Measurements from ENCODE around the gene ZNF829. TPM values are rescaled to one million over a fixed set of nuclear protein-coding genes. Genes with fewer than 3 reads are reported as not detected.

ZNF829 gene
- total RNA-seq, 1 experiment from 2014 or later = 6.4 TPM

- no peaks in the 10 kb centered on the region for H3K4me1 Mint-ChIP-seq
- CTCF ChIA-PET = no interaction called here
- H3K36me3 Mint-ChIP-seq = peaks cover 91% of the 10 kb centered on the region
- TF ChIP-seq RELA (CRISPR knock-in tag; IDR thresholded peaks at IDR 0.05; ENCODE audit: borderline replicate concordance) = no peak
- TF ChIP-seq, protein P1, sequence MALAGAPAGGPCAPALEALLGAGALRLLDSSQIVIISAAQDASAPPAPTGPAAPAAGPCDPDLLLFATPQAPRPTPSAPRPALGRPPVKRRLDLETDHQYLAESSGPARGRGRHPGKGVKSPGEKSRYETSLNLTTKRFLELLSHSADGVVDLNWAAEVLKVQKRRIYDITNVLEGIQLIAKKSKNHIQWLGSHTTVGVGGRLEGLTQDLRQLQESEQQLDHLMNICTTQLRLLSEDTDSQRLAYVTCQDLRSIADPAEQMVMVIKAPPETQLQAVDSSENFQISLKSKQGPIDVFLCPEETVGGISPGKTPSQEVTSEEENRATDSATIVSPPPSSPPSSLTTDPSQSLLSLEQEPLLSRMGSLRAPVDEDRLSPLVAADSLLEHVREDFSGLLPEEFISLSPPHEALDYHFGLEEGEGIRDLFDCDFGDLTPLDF (CRISPR knock-in tag; IDR thresholded peaks at IDR 0.05) = no peak
- TF ChIP-seq, protein P2, sequence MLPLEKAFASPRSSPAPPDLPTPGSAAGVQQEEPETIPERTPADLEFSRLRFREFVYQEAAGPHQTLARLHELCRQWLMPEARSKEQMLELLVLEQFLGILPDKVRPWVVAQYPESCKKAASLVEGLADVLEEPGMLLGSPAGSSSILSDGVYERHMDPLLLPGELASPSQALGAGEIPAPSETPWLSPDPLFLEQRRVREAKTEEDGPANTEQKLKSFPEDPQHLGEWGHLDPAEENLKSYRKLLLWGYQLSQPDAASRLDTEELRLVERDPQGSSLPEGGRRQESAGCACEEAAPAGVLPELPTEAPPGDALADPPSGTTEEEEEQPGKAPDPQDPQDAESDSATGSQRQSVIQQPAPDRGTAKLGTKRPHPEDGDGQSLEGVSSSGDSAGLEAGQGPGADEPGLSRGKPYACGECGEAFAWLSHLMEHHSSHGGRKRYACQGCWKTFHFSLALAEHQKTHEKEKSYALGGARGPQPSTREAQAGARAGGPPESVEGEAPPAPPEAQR (CRISPR knock-in tag; IDR thresholded peaks at IDR 0.05) = no peak
- TF ChIP-seq ZNF138 (CRISPR knock-in tag; conservative IDR thresholded peaks at IDR 0.05) = no peak
- TF ChIP-seq, protein P3, sequence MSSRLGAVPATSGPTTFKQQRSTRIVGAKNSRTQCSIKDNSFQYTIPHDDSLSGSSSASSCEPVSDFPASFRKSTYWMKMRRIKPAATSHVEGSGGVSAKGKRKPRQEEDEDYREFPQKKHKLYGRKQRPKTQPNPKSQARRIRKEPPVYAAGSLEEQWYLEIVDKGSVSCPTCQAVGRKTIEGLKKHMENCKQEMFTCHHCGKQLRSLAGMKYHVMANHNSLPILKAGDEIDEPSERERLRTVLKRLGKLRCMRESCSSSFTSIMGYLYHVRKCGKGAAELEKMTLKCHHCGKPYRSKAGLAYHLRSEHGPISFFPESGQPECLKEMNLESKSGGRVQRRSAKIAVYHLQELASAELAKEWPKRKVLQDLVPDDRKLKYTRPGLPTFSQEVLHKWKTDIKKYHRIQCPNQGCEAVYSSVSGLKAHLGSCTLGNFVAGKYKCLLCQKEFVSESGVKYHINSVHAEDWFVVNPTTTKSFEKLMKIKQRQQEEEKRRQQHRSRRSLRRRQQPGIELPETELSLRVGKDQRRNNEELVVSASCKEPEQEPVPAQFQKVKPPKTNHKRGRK (CRISPR knock-in tag; IDR thresholded peaks at IDR 0.05; ENCODE audit: borderline replicate concordance) = no peak
- TF ChIP-seq ZNF281 (CRISPR knock-in tag; IDR thresholded peaks at IDR 0.05) = no peak
- no peak for TF ChIP-seq SOX15 (CRISPR knock-in tag; IDR thresholded peaks at IDR 0.05)
- no peak for TF ChIP-seq ZNF425 (CRISPR knock-in tag; conservative IDR thresholded peaks at IDR 0.05)
- TF ChIP-seq ATF6 (CRISPR knock-in tag; IDR thresholded peaks at IDR 0.05) = no peak
- no peak for TF ChIP-seq ZNF232 (CRISPR knock-in tag; IDR thresholded peaks at IDR 0.05)
- TF ChIP-seq, protein P4, sequence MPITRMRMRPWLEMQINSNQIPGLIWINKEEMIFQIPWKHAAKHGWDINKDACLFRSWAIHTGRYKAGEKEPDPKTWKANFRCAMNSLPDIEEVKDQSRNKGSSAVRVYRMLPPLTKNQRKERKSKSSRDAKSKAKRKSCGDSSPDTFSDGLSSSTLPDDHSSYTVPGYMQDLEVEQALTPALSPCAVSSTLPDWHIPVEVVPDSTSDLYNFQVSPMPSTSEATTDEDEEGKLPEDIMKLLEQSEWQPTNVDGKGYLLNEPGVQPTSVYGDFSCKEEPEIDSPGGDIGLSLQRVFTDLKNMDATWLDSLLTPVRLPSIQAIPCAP (CRISPR knock-in tag; IDR thresholded peaks at IDR 0.05) = no peak
- no peak for TF ChIP-seq E2F4 (CRISPR knock-in tag; IDR thresholded peaks at IDR 0.05; ENCODE audit: borderline replicate concordance, low read depth)
- no peak for TF ChIP-seq KAT7 (CRISPR knock-in tag; IDR thresholded peaks at IDR 0.05; ENCODE audit: borderline replicate concordance)
- TF ChIP-seq ATF2 (CRISPR knock-in tag; IDR thresholded peaks at IDR 0.05; ENCODE audit: borderline replicate concordance, low read depth) = no peak
- TF ChIP-seq JAZF1 (CRISPR knock-in tag; IDR thresholded peaks at IDR 0.05) = no peak
- no peak overlapping the region for H3K27ac Mint-ChIP-seq
- ATAC-seq (no peak), DNase-seq (ENCODE audit: low spot score) (no peak)
- POLR2A ChIA-PET = no interaction called here
- H3K27me3 Mint-ChIP-seq (ENCODE audit: low read depth) = peaks cover 4% of the 10 kb centered on the region; the same call in 1 of the 2 replicates
- H3K9me3 Mint-ChIP-seq = peaks cover 62% of the 10 kb centered on the region
- H3K4me3 Mint-ChIP-seq = no peak overlapping the region
Observed at GRCh38 chr19:36898422-36898821, 17.7 kb downstream of the ZNF829 start.
